ENCODE data around the gene MRPL23. TPM values are rescaled to one million over a fixed set of nuclear protein-coding genes. Genes with fewer than 3 reads are reported as not detected.

MRPL23 gene
- total and polyA plus RNA-seq, 2 experiments from 2014 or later = 127 to 137 TPM

- Histone ChIP-seq H3K27ac (no peak overlapping the region), H3K4me3 (no peak overlapping the region), H3K27me3 (no peaks in the 10 kb centered on the region), H3K4me1 (ENCODE audit: low read depth) (peaks cover 17% of the 10 kb centered on the region), H3K36me3 (no peaks in the 10 kb centered on the region), H3K9me3 (ENCODE audit: low read depth) (no peaks in the 10 kb centered on the region)
- no peak for TF ChIP-seq CTCF (IDR thresholded peaks at IDR 0.05; ENCODE audit: low read depth, low read length)
- DNase-seq (ENCODE audit: low read depth in 1 of 2, low spot score in 1 of 2) = peak in 1 of 2 donors; percentile 27
Measured at GRCh38 chr11:1930462-1930830, 16.7 kb upstream of the MRPL23 start.

- Histone ChIP-seq H3K36me3 (no peaks in the 10 kb centered on the region), H3K27me3 (no peaks in the 10 kb centered on the region), H3K9me3 (ENCODE audit: low read depth) (no peaks in the 10 kb centered on the region), H3K27ac (no peak overlapping the region), H3K4me1 (ENCODE audit: low read depth) (peaks cover 17% of the 10 kb centered on the region), H3K4me3 (no peak overlapping the region)
- TF ChIP-seq CTCF (IDR thresholded peaks at IDR 0.05; ENCODE audit: low read depth, low read length) = no peak
- peak in 1 of 2 donors; percentile 67 for DNase-seq (ENCODE audit: low read depth in 1 of 2, low spot score in 1 of 2)
Measured at GRCh38 chr11:1931341-1932104, 15.6 kb upstream of the MRPL23 start.

DNA sequence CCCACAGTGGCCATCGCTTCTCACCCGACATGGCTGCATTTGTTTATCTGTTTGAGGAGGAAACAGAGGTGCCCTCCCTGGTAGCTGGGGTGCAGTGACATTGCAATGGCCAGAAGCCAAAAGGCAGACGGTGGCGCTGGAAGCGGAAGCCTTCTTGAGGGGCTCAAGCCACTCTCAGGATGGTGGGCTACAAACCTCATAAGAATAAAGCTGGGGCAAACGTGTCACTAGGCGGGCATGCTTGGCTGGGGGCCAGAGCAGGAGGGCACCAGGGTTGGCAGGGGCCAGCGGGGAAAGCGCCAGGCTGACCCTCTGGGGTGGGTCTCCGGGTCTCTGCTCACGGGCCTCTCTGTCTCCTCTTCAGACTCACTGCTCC lies 15.0 kb upstream of the MRPL23 start:
- no peak overlapping the region for H3K27ac ChIP-seq
- no peak for DNase-seq (ENCODE audit: low read depth in 1 of 2, low spot score in 1 of 2)
- no peak overlapping the region for H3K4me3 ChIP-seq
- peaks cover 14% of the 10 kb centered on the region for H3K4me1 ChIP-seq (ENCODE audit: low read depth)
- no peak for TF ChIP-seq CTCF (IDR thresholded peaks at IDR 0.05; ENCODE audit: low read depth, low read length)
- no peaks in the 10 kb centered on the region for H3K9me3 ChIP-seq (ENCODE audit: low read depth)
- H3K36me3 ChIP-seq = no peaks in the 10 kb centered on the region
- H3K27me3 ChIP-seq = no peaks in the 10 kb centered on the region

DNA sequence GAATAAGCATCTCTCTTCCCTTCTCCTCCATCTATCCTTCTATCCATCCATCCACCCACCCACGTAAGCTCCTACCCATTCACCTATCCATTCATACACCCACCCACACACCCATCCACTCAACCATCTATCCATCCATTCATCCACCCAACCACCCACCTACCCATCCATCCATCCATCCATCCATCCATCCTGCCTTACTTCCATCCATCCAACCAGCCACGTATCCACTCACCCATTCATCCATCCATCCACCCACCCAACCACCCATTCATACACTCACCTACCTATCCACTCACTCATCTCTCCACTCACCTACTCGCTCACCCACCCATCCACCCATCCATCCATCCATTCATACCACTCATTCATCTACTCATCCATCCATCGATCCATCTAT lies 14.5 kb upstream of the MRPL23 start:
- no peak overlapping the region for H3K4me3 ChIP-seq
- no peak overlapping the region for H3K27ac ChIP-seq
- H3K27me3 ChIP-seq = no peaks in the 10 kb centered on the region
- no peaks in the 10 kb centered on the region for H3K36me3 ChIP-seq
- H3K4me1 ChIP-seq (ENCODE audit: low read depth) = peaks cover 9% of the 10 kb centered on the region
- no peaks in the 10 kb centered on the region for H3K9me3 ChIP-seq (ENCODE audit: low read depth)
- TF ChIP-seq CTCF (IDR thresholded peaks at IDR 0.05; ENCODE audit: low read depth, low read length) = no peak
- DNase-seq (ENCODE audit: low read depth in 1 of 2, low spot score in 1 of 2) = no peak

GRCh38 chr11:1933416-1934334 lies 13.5 kb upstream of the MRPL23 start:
- Histone ChIP-seq H3K9me3 (ENCODE audit: low read depth) (no peaks in the 10 kb centered on the region), H3K27ac (no peak overlapping the region), H3K36me3 (no peaks in the 10 kb centered on the region), H3K4me3 (no peak overlapping the region), H3K4me1 (ENCODE audit: low read depth) (peaks cover 9% of the 10 kb centered on the region), H3K27me3 (no peaks in the 10 kb centered on the region)
- DNase-seq (ENCODE audit: low read depth in 1 of 2, low spot score in 1 of 2) = no peak
- no peak for TF ChIP-seq CTCF (IDR thresholded peaks at IDR 0.05; ENCODE audit: low read depth, low read length)

Data from cardiac muscle cell (in vitro differentiated cells and primary cell).